ENCODE measurements around the gene TIMM22.

Gene TIMM22

DNA sequence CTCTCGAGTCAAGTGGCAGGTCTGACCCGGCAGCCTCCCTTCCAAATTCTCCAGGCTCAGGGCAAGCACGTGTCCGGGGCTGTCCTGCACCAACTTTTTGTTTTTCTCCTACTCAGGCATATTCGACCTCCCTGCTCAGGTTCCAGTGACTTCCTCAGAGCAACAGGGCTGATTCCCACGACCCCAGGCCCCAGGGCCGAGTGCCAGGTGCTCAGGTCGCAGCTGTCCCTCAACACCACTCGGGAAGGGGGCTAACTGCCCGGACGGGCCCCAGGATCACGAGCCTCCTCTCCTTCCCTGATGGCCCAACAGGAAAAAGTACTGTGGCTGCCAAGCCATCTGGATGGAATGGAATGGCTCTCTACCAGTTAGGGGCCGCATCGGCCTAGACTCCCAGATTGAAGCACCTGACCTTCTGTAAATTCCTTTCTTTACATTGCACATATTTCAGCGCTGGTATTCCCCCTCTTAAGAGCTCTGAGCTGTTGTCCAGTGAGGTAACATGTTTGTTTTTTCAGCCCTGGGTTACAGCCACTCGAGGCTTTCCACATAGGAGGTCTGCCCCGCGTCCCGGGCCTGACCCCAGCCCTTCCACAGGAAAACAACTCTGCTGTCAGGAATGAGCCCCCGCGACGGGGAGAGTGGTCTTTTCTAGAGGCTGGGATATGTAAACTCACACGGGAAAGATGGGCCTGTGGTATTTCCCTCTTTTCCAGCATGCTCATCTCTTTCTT lies 42.3 kb upstream of the TIMM22 start:
- TF ChIP-seq, protein P1, sequence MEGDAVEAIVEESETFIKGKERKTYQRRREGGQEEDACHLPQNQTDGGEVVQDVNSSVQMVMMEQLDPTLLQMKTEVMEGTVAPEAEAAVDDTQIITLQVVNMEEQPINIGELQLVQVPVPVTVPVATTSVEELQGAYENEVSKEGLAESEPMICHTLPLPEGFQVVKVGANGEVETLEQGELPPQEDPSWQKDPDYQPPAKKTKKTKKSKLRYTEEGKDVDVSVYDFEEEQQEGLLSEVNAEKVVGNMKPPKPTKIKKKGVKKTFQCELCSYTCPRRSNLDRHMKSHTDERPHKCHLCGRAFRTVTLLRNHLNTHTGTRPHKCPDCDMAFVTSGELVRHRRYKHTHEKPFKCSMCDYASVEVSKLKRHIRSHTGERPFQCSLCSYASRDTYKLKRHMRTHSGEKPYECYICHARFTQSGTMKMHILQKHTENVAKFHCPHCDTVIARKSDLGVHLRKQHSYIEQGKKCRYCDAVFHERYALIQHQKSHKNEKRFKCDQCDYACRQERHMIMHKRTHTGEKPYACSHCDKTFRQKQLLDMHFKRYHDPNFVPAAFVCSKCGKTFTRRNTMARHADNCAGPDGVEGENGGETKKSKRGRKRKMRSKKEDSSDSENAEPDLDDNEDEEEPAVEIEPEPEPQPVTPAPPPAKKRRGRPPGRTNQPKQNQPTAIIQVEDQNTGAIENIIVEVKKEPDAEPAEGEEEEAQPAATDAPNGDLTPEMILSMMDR (conservative IDR thresholded peaks at IDR 0.05; ENCODE audit: low read length), result no peak
- no peak overlapping the region for H3K4me3 ChIP-seq (ENCODE audit: low read length)
- peak; percentile 66 for DNase-seq (ENCODE audit: low read depth)

DNA sequence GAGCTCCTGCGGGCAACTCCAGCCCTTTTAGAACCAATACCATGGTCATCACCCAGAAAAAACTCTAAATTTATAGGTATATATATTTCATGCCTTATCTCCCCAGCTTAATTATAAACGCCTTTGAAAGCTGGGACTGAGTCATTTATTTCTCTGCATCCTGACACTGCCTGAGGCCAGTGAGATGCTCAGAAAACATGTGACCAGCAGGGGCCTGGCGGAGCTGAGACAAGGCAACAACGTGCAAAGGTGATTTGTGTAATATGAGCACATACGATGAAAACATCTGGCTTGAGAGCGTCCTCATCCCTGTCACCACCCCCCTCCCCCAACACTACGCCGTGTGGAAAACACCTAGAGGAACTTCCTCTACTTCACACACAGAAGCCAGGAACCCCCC lies 40.0 kb upstream of the TIMM22 start:
- no peak for DNase-seq (ENCODE audit: low read depth)
- no peak overlapping the region for H3K4me3 ChIP-seq (ENCODE audit: low read length)
- TF ChIP-seq, protein P1 (conservative IDR thresholded peaks at IDR 0.05; ENCODE audit: low read length), result no peak

DNA sequence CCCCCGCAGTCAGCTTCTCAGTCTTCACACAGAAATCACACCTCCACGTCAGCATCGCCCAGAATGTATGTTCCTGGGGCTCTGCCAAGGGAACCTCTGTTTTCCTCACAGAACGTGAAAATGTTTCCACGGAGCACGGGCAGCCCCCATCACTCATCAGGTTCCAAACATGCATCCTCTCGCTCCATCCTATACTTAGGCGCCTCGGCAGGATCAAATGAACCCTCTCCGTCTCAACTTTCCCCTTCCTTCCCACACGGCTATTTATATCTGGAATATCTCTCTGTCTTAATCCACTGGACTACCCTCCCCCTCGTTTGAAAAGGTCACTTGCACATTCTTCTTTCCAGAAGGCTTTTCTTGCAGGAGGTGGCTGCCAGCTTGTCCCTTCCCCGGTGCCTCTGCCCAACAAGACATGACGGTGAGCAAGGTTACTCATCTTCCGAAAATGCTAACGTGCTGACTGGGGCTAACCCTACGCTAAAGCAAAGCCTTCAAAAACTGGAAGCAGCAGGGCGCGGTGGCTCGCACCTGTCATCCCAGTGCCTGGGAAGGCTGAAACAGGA lies 39.0 kb upstream of the TIMM22 start:
- DNase-seq (ENCODE audit: low read depth), result no peak
- no peak overlapping the region for H3K4me3 ChIP-seq (ENCODE audit: low read length)
- TF ChIP-seq, protein P1 (conservative IDR thresholded peaks at IDR 0.05; ENCODE audit: low read length), result no peak

DNA sequence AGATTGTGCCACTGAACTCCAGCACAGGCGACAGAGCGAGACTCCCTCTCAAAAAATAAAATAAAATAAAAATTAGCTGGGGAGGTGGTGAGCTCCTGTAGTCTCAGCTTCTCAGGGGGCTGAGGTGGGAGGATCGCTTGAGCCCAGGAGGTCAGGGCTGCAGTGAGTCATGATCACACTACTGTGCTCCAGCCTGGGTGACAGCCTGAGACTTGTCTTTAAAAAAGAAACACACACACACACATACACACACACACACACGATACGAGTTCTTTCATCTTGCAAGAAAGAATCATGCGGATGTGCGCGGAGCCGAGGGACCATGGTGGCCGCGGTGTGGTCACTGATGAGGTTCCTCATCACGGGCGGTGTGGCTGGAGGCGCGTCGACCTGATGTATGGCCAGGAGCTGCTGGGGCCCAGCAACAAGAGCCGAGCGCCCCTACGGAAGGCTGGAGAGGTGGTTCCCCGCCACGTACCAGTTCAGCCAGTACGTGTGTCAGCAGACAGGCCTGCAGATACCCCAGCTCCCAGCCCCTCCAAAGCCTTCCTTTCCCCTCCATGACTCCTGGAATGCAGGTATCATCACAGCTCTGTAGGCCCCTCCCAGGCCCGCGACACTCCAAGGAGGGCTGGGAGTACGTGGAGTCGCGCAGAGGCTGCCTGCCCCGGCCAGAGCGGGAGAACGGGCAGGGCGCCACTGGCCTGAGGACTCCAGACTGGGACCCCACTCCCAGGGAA lies 38.0 kb upstream of the TIMM22 start:
- TF ChIP-seq, protein P1 (conservative IDR thresholded peaks at IDR 0.05; ENCODE audit: low read length), result no peak
- no peak overlapping the region for H3K4me3 ChIP-seq (ENCODE audit: low read length)
- DNase-seq (ENCODE audit: low read depth), result no peak

DNA sequence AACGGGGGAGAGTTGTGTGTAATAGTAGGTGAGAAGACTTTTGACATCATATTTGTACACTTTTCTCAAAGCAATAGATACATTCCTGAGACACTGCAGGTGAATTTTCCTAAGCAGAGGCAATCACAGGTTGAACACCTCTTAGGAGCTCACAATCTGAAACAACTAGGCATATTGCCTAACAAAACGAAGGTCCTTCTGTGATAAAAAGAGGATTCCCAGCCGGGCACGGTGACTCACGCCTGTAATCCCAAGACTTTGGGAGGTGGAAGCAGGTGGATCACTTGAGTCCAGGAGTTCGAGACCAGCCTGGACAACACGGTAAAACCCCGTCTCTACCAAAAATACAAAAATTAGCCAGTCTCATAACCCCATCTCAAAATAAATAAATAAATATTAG lies 34.8 kb upstream of the TIMM22 start:
- no peak overlapping the region for H3K4me3 ChIP-seq (ENCODE audit: low read length)
- TF ChIP-seq, protein P1 (conservative IDR thresholded peaks at IDR 0.05; ENCODE audit: low read length), result no peak
- DNase-seq (ENCODE audit: low read depth), result no peak

DNA sequence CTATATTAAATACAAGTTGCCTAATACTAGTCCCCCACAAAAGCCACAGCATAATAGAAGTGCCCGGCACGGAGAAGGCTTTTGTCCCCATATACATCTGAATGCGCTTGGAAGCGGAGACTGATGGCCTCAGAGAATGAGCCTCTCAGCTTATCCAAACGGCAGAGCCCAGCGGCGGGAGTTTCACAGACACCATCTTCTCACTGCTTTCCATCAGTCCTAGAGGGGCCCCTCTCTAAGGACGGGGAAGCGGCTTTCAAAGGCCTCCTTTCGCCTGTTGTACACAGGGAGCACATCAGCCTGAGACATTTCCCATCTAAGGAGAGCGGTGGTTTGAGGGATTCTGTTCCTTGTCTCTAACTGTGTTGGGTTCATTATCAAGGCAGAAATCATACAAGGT lies 34.3 kb upstream of the TIMM22 start:
- no peak for DNase-seq (ENCODE audit: low read depth)
- H3K4me3 ChIP-seq (ENCODE audit: low read length), result no peak overlapping the region
- TF ChIP-seq, protein P1 (conservative IDR thresholded peaks at IDR 0.05; ENCODE audit: low read length), result no peak

Measured in AG10803 (cell line).